K562 (cell line): ENCODE data around the gene APOB. TPM values are rescaled to one million over a fixed set of nuclear protein-coding genes. Genes with fewer than 3 reads are reported as not detected.

Experiments used
- ATAC-seq: fragments of 200-7000 bp; cut with Tn5 transposase; 3 replicates; pipeline ENCODE4 v1.9.1; 2020; ENCODE audit warnings: moderate library complexity
- BruUV-seq: library from RNA; stranded (reverse); fragments of 400-500 nt; replicated peaks from 2 replicates; lab custom pipeline; 2021; lab: Mats Ljungman, UMichigan
- CTCF ChIA-PET: fragments of 300-600 bp; formaldehyde crosslinking; extraction: SDS; loops from one replicate; lab custom pipeline; 2021; ENCODE audit warnings: low intra/inter-chr PET ratio; lab: Yijun Ruan, JAX
- POLR2A ChIA-PET: fragments of 300-600, 350-650 bp; sonication (Branson Sonifier 250); formaldehyde crosslinking; extraction: SDS; loops from one replicate; lab custom pipeline; 2021; ENCODE audit warnings: antibody characterized with exemption, inconsistent platforms; lab: Yijun Ruan, JAX
- DNase-seq, 4 experiments: peaks; one replicate each; pipeline versions ENCODE4 v3.0.0 to v3.0.0-alpha.2; 2011 to 2018; ENCODE audit warnings: low spot score in 3 of 4, mixed read lengths in 3 of 4; ENCODE audit errors: extremely low read depth in 1 of 4
- FAIRE-seq: peaks from 2 replicates; lab custom pipeline; 2011; peaks lifted over from hg19 to GRCh38; lab: Jason Lieb, UNC
- H2AFZ ChIP-seq: 2 replicates; pipeline ENCODE4 v1.6.0; 2011; ENCODE audit warnings: low read depth, low read length, control low read depth, inconsistent platforms
- H3K27ac ChIP-seq: fragments of 200-600 bp; 3 replicates; pipeline ENCODE4 v1.8.0; 2011; ENCODE audit warnings: low read depth, mild to moderate bottlenecking, control low read depth, inconsistent platforms, low read length, moderate library complexity, mixed read lengths; ENCODE audit errors: extremely low read depth
- H3K27me3 ChIP-seq, 2 experiments: fragments of 300-600 bp in 1 of 2; 2 replicates in 1 of 2; 3 replicates in 1 of 2; pipeline versions ENCODE4 v1.6.0 to v1.8.0; 2011; ENCODE audit warnings: inconsistent platforms in 2 of 2, low read length in 2 of 2, mild to moderate bottlenecking in 1 of 2, mixed read lengths in 1 of 2, moderate library complexity in 1 of 2; ENCODE audit not compliant: control insufficient read depth in 2 of 2, insufficient read depth in 2 of 2
- H3K36me3 ChIP-seq: fragments of 300-600 bp; 3 replicates; pipeline ENCODE4 v1.8.0; 2011; ENCODE audit warnings: mild to moderate bottlenecking, low read length, inconsistent platforms; ENCODE audit not compliant: control insufficient read depth, insufficient read depth
- H3K4me1 ChIP-seq, 2 experiments: fragments of 200-600 bp in 1 of 2; replicated peaks in 1 of 2; 2 replicates in 1 of 2; 3 replicates in 1 of 2; pipeline versions ENCODE4 v1.5.1 to v1.8.0; 2011; ENCODE audit warnings: inconsistent platforms in 2 of 2, low read length in 2 of 2, mild to moderate bottlenecking in 1 of 2, mixed read lengths in 1 of 2, moderate library complexity in 1 of 2; ENCODE audit not compliant: control insufficient read depth in 2 of 2, insufficient read depth in 2 of 2
- H3K4me2 ChIP-seq: 2 replicates; pipeline ENCODE4 v1.6.1; 2011; ENCODE audit warnings: low read length, control low read depth, inconsistent platforms, mixed read lengths; ENCODE audit not compliant: insufficient read depth
- H3K4me3 ChIP-seq: fragments of 200-600 bp; sonication (generic), shearing (Covaris generic); 2 replicates; pipeline ENCODE4 v1.5.1; 2016; ENCODE audit warnings: control low read depth, inconsistent platforms
- H3K79me2 ChIP-seq: fragments of 200-600 bp; 3 replicates; pipeline ENCODE4 v1.8.0; 2011; ENCODE audit warnings: low read length, inconsistent platforms; ENCODE audit not compliant: control insufficient read depth, insufficient read depth
- H3K9ac ChIP-seq, 2 experiments: 2 replicates each; pipeline versions ENCODE4 v1.6.0 to v1.6.1; 2011; ENCODE audit warnings: low read depth in 2 of 2, low read length in 2 of 2, control low read depth in 1 of 2, inconsistent platforms in 1 of 2, mild to moderate bottlenecking in 1 of 2, mixed read lengths in 1 of 2; ENCODE audit not compliant: insufficient read depth in 1 of 2
- H3K9me1 ChIP-seq: one replicate; pipeline ENCODE4 v1.6.0; 2011; ENCODE audit warnings: inconsistent platforms, mild to moderate bottlenecking, low read length, moderate library complexity; ENCODE audit not compliant: control insufficient read depth, insufficient read depth
- H3K9me3 ChIP-seq: replicated peaks from 2 replicates; pipeline ENCODE4 v1.5.1; 2011; ENCODE audit warnings: low read depth, low read length, inconsistent platforms; ENCODE audit not compliant: control insufficient read depth, insufficient read depth
- H4K20me1 ChIP-seq: replicated peaks from 2 replicates; pipeline ENCODE4 v1.6.1; 2011; ENCODE audit warnings: low read length, inconsistent platforms, mixed read lengths; ENCODE audit not compliant: control insufficient read depth, insufficient read depth
- ESRRA ChIP-seq: fragments of 450-650 bp; IDR thresholded peaks from 2 replicates; pipeline ENCODE4 v1.6.1; 2014; ENCODE audit warnings: low read depth, mild to moderate bottlenecking, moderate library complexity, borderline replicate concordance
- ESRRB ChIP-seq: fragments of 250-450 bp; sonication (Bioruptor Pico); IDR thresholded peaks from 2 replicates; pipeline ENCODE4 v1.5.0; 2020; ENCODE audit warnings: mild to moderate bottlenecking, moderate library complexity, borderline replicate concordance
- ETV5 ChIP-seq: sonication (generic); formaldehyde crosslinking; IDR thresholded peaks from 2 replicates; pipeline ENCODE4 v1.4.0; 2020; ENCODE audit warnings: low read depth, mild to moderate bottlenecking, missing genetic modification reagents
- L3MBTL2 ChIP-seq: fragments of 450-650 bp; IDR thresholded peaks from 2 replicates; pipeline ENCODE4 v1.6.1; 2016; ENCODE audit warnings: mild to moderate bottlenecking, moderate library complexity
- LEF1 ChIP-seq: fragments of 450-650 bp; IDR thresholded peaks from 2 replicates; pipeline ENCODE4 v1.6.1; 2016; ENCODE audit warnings: mild to moderate bottlenecking
- MCM2 ChIP-seq: fragments of 450-650 bp; IDR thresholded peaks from 2 replicates; pipeline ENCODE4 v1.6.1; 2017; ENCODE audit warnings: low read depth, mild to moderate bottlenecking
- NR2C2 ChIP-seq, 2 experiments: fragments of 200-800 bp in 1 of 2; sonication (Bioruptor generic) in 1 of 2; sonication (generic) in 1 of 2; formaldehyde crosslinking in 1 of 2; IDR thresholded peaks; 2 replicates each; pipeline versions ENCODE4 v1.6.1 to v1.8.0; 2016 to 2022; ENCODE audit warnings: mild to moderate bottlenecking in 1 of 2, missing compliant biosample characterization in 1 of 2, missing genetic modification characterization in 1 of 2, missing genetic modification reagents in 1 of 2
- RBFOX2 ChIP-seq: fragments of 200-400 bp; formaldehyde crosslinking; IDR thresholded peaks from 2 replicates; pipeline ENCODE4 v1.6.1; 2017; ENCODE audit warnings: low read depth, mild to moderate bottlenecking, low read length, moderate library complexity
- TOE1 ChIP-seq, 2 experiments: fragments of 450-650 bp in 1 of 2; sonication (generic) in 1 of 2; formaldehyde crosslinking in 1 of 2; IDR thresholded peaks; 2 replicates each; pipeline versions ENCODE4 v1.7.1 to v1.8.0; 2016 to 2022; ENCODE audit warnings: borderline replicate concordance in 2 of 2, mild to moderate bottlenecking in 2 of 2, antibody characterized with exemption in 1 of 2, inconsistent platforms in 1 of 2, low read depth in 1 of 2, missing genetic modification reagents in 1 of 2, moderate library complexity in 1 of 2
- ZKSCAN3 ChIP-seq: fragments of 250-450 bp; sonication (Bioruptor Pico); IDR thresholded peaks from 2 replicates; pipeline ENCODE4 v1.4.0; 2020
- ZNF282 ChIP-seq: sonication (generic); formaldehyde crosslinking; IDR thresholded peaks from 2 replicates; pipeline ENCODE4 v1.8.1; 2023; ENCODE audit warnings: missing genetic modification reagents
- ZNF717 ChIP-seq: fragments of 250-450 bp; sonication (Bioruptor Pico); IDR thresholded peaks from 2 replicates; pipeline ENCODE4 v1.5.0; 2021
- WGBS: fragments of 100-300 bp; shearing (Covaris generic); methylation state at CpG from one replicate; pipeline ENCODE4 v1.1.6; 2016; ENCODE audit warnings: low coverage, mixed read lengths; ENCODE audit not compliant: insufficient coverage; ENCODE audit errors: missing lambda C conversion rate; 5-methylcytosine and 5-hydroxymethylcytosine counted together
- in situ Hi-C: fragments of 300-500 bp; cut with MboI; formaldehyde crosslinking; loops from 4 replicates; pipeline ENCODE4 v1.15.0; 2018; ENCODE audit warnings: inconsistent platforms, mixed read lengths
- intact Hi-C: fragments of 100-400 bp; cut with micrococcal nuclease; formaldehyde crosslinking; loops from 2 replicates; pipeline ENCODE4 v1.14.2; 2022
- polyA plus RNA-seq, 8 experiments: library from polyadenylated mRNA; depleted of rRNA in 4 of 8; stranded (reverse) in 5 of 8; unstranded in 3 of 8; fragments of >200 nt; fragmentation: Nextera tagmentation in 2 of 8; fragmentation: Illumina TruSeq in 1 of 8; extraction: Ambion mirVana in 2 of 8; extraction: Trizol in 1 of 8; gene quantifications; 2 replicates each; pipeline versions ENCODE4 v1.2.1 to v1.2.3, GENCODE V29; 2011 to 2014; ENCODE audit warnings: inconsistent platforms in 1 of 8, missing spikeins in 1 of 8
- total RNA-seq, 7 experiments: library from RNA; depleted of rRNA in 6 of 7; stranded (reverse); fragments of >200 nt in 6 of 7; fragmentation: Illumina TruSeq in 2 of 7; extraction: Trizol in 2 of 7; gene quantifications; 2 replicates each; pipeline versions ENCODE4 v1.2.1 to v1.2.3, GENCODE V29; 2011 to 2021; ENCODE audit warnings: low replicate concordance in 1 of 7
- TF ChIP-seq, protein P1 (sequence below): fragments of 450-650 bp; IDR thresholded peaks from 2 replicates; pipeline ENCODE4 v1.6.1; 2016; ENCODE audit warnings: borderline replicate concordance
- TF ChIP-seq, protein P2 (sequence below): fragments of 250-450 bp; sonication (Bioruptor Pico); IDR thresholded peaks from 2 replicates; pipeline ENCODE4 v1.5.0; 2021; ENCODE audit warnings: mild to moderate bottlenecking, borderline replicate concordance
- TF ChIP-seq, protein P3 (sequence below): sonication (generic); formaldehyde crosslinking; IDR thresholded peaks from 2 replicates; pipeline ENCODE4 v1.9.0; 2022; ENCODE audit warnings: mild to moderate bottlenecking, missing genetic modification reagents
- TF ChIP-seq, protein P4 (sequence below): fragments of 250-450 bp; sonication (Bioruptor Pico); IDR thresholded peaks from 2 replicates; pipeline ENCODE4 v1.8.0; 2021; ENCODE audit warnings: borderline replicate concordance, mild to moderate bottlenecking, moderate library complexity; ENCODE audit not compliant: poor library complexity, severe bottlenecking

APOB gene
- total and polyA plus RNA-seq, 9 of the 15 experiments (the other 6 are each of a cell fraction or from before 2014, with no cell fraction given): 0.73 TPM; not detected in 8

DNA sequence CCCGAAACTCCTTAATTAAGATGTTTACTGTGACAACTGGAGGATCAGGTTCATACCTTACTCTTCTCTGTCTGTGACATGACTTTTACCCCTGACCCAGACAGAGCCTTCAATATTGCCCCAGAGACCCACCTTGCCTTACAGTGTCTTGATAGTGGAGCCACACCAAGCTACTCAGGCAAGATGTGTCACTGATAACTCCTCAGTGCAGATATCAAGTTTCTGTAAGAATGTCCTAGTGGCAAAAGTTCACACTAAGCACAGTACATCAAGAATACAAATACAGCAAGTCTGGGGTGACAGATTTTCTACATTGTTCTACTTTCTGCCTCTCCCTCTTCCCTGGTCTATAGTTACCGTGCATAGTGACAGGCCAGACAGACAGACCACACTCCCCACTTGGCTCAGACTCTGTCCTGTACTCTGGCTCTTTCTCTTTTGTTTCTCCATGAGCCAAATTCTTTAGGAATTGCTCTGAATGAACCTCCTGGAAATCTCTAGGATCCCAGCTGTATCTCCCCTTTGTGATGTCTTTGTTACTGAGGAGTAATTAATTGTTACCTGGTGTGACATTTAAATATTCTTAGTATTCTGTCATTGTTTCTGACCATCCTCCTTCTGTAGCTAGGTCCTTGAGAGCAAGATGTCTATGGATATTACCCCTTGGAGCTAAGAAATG lies 24.1 kb upstream of the APOB start:
- TF ChIP-seq, protein P1, sequence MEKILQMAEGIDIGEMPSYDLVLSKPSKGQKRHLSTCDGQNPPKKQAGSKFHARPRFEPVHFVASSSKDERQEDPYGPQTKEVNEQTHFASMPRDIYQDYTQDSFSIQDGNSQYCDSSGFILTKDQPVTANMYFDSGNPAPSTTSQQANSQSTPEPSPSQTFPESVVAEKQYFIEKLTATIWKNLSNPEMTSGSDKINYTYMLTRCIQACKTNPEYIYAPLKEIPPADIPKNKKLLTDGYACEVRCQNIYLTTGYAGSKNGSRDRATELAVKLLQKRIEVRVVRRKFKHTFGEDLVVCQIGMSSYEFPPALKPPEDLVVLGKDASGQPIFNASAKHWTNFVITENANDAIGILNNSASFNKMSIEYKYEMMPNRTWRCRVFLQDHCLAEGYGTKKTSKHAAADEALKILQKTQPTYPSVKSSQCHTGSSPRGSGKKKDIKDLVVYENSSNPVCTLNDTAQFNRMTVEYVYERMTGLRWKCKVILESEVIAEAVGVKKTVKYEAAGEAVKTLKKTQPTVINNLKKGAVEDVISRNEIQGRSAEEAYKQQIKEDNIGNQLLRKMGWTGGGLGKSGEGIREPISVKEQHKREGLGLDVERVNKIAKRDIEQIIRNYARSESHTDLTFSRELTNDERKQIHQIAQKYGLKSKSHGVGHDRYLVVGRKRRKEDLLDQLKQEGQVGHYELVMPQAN: no peak
- TF ChIP-seq ZNF717 (CRISPR knock-in tag) (no peak), ZKSCAN3 (CRISPR knock-in tag) (no peak), L3MBTL2 (no peak), NR2C2 (CRISPR knock-in tag; IDR thresholded peaks at IDR 0.05) (no peak), NR2C2 (tag; IDR thresholded peaks at IDR 0.05) (no peak), RBFOX2 (no peak), ESRRA (no peak), ETV5 (CRISPR knock-in tag) (no peak), ESRRB (CRISPR knock-in tag) (no peak), LEF1 (no peak), ZNF282 (CRISPR knock-in tag) (no peak), MCM2 (no peak), TOE1 (IDR thresholded peaks at IDR 0.05; ENCODE audit: borderline replicate concordance) (no peak), TOE1 (CRISPR knock-in tag; IDR thresholded peaks at IDR 0.05; ENCODE audit: borderline replicate concordance, low read depth) (no peak)
- TF ChIP-seq, protein P2, sequence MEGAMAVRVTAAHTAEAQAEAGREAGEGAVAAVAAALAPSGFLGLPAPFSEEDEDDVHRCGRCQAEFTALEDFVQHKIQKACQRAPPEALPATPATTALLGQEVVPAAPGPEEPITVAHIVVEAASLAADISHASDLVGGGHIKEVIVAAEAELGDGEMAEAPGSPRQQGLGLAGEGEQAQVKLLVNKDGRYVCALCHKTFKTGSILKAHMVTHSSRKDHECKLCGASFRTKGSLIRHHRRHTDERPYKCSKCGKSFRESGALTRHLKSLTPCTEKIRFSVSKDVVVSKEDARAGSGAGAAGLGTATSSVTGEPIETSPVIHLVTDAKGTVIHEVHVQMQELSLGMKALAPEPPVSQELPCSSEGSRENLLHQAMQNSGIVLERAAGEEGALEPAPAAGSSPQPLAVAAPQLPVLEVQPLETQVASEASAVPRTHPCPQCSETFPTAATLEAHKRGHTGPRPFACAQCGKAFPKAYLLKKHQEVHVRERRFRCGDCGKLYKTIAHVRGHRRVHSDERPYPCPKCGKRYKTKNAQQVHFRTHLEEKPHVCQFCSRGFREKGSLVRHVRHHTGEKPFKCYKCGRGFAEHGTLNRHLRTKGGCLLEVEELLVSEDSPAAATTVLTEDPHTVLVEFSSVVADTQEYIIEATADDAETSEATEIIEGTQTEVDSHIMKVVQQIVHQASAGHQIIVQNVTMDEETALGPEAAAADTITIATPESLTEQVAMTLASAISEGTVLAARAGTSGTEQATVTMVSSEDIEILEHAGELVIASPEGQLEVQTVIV (CRISPR knock-in tag): no peak
- TF ChIP-seq, protein P3, sequence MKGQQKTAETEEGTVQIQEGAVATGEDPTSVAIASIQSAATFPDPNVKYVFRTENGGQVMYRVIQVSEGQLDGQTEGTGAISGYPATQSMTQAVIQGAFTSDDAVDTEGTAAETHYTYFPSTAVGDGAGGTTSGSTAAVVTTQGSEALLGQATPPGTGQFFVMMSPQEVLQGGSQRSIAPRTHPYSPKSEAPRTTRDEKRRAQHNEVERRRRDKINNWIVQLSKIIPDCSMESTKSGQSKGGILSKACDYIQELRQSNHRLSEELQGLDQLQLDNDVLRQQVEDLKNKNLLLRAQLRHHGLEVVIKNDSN: no peak
- TF ChIP-seq, protein P4, sequence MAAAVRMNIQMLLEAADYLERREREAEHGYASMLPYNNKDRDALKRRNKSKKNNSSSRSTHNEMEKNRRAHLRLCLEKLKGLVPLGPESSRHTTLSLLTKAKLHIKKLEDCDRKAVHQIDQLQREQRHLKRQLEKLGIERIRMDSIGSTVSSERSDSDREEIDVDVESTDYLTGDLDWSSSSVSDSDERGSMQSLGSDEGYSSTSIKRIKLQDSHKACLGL: no peak
- Histone ChIP-seq H3K9me1 (no peaks in the 10 kb centered on the region), H3K27ac (no peak overlapping the region), H3K4me3 (no peak overlapping the region), H3K36me3 (no peaks in the 10 kb centered on the region), H2AFZ (no peak overlapping the region), H3K9ac (no peak overlapping the region), H3K4me2 (no peak overlapping the region), H3K4me1 (no peaks in the 10 kb centered on the region), H3K27me3 (no peaks in the 10 kb centered on the region), H3K9me3 (no peaks in the 10 kb centered on the region), H4K20me1 (no peaks in the 10 kb centered on the region), H3K79me2 (no peaks in the 10 kb centered on the region)
- FAIRE-seq: no peak
- WGBS: 0% methylated on average over 2 of the region's 2 CpGs
- in situ Hi-C loops: no loop called here
- no TSS peak for BruUV-seq
- no peak for ATAC-seq
- DNase-seq: no peak
- ChIA-PET POLR2A (no interaction called here), CTCF (no interaction called here)
- intact Hi-C loops: no loop called here
